DMS153 (cell line): Measurements from ENCODE around the gene GNS.
A peak's percentile ranks its signal among the peaks of the same experiment; 100 is the strongest.

Experiments
- DNase-seq: peaks from one replicate; lab custom pipeline; 2025; lab: John Stamatoyannopoulos, UW

The GNS gene

DNA sequence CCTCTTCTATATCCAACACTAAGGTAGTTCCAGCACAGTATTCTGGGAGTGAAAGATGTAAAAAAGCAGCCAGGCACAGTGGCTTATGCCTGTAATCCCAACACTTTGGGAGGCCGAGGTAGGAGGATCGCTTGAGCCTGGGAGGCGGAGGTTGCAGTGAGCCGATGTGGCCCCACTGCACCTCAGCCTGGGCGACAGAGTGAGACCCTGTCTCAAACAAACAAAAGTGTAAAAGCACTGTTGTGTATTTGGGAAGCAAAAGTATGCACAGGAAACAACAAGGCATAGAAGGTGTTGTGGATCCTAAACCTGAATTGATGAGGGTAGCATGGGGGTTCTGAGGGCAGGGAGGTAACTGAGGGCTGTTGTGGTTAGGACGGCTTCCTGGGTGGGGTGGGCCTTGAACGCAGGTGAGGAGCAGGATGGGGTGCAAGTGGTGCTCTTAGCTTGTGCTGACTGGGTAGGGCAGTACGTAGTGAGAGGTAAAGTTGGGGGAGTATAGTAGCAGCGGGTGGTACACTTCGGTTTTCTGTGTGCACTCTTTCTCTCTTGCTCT lies 84.8 kb downstream of the GNS start:
- no peak for DNase-seq

DNA sequence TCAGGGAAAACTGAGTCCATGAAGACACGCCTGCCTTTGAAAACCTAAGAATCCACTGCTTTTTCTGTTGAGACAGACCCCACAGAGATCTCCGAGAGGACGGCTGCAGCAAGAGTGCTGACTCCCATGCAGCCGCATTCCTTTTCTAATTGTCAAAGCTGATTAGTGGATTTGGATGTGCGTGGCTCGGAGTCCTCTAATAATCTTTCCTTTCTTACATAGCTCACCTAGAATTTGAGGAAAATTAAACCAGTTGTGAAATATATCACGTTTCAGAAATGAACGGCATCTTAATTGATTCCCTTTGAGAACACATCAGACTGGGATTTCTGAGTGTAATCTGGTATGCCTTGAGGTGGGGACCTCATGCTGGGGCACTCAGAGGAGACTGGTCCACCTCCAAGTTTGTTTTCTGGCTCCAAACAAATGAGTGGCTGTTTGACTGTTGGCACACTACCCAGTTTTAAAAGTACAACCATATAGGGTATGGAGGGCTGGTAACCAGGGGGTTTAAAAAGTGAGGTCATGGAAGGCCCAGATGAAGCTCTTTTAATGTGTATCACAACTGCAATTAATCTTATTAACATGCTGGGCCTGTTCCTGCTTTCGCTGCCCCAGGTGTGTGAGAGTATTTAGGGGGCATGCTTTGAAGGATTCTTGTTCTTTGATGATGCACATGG lies 85.6 kb downstream of the GNS start:
- peak; percentile 43 for DNase-seq

DNA sequence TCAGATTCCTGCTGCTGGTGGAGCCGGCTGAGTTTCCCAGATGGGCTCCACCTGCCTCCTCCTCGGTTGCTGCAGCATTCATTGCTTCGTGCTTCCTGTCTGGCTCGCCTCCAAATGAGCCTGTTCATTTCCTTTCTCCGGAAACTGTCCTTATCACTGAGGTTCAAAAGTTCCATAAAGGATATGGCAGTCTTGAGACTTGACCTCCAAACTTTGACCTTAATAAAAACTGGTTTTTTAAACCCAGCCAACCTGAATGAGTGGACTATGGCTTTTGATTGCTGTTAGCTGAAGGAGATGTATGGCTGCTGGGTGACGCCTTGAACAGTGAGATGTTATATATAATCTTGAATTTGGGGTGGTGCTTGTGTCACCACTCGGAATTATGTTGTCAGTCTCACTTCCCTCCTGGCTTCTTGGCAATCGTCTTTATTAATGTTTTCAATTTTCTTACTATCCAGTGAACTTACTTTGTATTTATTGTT lies 86.2 kb downstream of the GNS start:
- peak; percentile 88 for DNase-seq

DNA sequence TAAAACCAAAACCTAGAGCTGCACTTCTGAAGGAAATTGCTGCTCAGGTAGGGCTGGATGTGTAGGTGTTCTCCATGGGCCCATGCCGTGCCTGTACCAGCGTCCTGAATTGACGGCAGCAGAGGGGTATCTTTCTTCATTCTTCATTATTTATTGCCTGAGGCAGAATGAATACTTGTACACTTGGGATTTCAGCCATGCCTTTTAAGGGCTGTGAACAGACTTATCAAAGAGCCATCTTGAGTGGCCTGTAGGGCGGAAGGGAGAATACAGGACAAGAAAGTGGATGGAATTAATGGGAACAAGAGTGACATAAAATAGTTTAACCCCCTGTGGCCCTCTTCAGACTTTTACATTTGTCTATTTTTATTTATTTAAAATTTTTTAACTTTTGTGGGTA lies 87.5 kb downstream of the GNS start:
- no peak for DNase-seq

DNA sequence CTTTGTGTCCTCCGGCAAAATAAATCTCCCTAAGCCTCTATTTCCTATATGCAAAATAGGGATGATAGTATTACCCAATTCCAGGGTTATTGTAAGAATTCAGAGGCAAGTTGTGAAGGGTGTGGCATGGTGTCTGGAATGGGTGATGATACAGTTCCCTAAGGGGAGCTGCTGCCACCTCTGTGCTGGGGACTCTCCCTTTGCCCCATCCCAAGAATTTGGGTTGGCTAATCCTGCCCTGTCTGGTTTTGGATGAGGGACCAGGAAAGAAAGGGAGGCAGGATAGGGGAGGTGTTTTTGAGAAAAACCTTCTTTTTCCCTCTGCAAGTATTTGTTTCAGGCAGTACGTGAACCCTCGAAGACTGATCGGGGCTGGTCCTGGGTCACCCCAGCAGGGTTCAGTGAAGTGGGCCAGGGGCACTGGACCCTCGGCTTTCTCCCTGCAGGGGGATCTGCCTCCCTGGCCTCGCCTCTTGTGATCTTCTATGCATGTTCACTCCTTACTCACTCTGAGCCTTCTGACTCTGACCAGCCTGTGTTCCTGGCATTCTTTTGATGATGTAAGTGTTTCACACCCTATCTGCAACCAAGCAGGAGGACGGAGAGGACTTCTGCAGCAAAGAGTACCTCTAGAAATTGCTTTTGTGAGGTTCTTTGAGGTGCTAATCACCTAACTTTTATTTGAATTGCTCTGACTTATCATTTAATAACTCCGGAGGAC lies 88.1 kb downstream of the GNS start:
- DNase-seq = no peak

DNA sequence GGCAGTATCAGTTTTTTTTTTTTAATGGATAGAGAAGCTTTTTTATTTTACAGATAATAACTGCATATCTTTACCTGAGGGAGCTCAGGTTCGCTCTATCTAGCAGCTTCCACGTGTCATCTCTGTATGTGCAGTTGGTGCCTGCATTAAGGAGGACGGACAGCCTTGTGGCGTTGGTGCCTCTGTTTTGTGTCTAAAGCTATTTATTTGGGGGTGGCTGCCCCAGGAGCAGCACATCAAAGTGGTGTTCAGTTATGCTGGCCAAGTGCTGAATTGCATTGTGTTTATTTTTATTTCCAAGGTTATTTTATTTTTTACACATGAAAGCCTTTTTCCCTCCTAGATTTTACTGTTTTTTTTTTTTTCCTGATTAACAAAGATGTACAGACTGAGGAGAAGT lies 89.2 kb downstream of the GNS start:
- no peak for DNase-seq

DNA sequence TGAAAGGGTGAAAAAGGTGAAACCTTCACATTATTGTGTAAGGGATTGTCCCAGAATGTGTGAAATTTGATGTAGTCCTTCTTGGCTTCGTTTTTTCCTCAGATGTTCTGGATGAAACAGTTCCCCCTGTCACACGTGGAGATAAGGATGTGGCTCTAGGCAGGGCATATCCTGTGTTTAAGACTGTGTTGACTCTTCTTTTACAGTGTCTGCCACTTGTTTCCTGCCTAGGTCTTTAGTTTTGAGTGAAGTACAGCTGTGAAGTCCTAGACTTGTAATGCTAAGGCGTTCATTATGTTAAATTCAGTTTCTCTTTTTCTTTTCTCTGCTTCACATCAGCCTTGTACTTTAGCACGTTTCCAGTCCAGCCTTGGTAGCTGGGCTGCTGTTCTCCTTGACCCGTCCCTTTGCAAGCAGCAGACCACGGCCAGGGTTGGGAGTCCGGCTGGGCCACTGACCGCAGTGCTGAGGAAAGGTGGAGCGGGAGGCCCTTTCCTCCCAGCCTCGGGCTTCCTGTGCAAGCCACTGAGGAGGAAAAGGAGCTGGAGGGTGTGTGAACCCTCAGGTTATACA lies 89.8 kb downstream of the GNS start:
- peak; percentile 23 for DNase-seq

DNA sequence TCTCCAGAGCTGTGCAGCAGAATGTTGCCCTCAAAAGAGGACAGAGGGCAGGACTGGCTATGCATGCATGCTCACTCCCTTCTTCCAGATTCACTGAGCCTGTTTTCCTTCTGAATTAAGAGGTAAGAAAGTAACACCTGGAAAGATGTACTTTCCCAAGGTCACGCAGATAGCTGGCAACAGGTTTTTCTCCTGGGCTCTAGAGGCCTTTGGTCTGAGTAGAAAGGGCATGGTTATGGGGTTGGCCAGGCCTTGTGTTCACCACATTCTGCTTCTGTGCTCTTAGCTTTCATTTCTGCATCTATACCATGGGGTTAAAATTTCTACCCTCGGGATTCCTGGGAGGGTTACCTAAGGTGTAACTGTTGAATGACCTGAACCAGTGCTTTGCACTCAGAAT lies 91.4 kb downstream of the GNS start:
- no peak for DNase-seq

DNA sequence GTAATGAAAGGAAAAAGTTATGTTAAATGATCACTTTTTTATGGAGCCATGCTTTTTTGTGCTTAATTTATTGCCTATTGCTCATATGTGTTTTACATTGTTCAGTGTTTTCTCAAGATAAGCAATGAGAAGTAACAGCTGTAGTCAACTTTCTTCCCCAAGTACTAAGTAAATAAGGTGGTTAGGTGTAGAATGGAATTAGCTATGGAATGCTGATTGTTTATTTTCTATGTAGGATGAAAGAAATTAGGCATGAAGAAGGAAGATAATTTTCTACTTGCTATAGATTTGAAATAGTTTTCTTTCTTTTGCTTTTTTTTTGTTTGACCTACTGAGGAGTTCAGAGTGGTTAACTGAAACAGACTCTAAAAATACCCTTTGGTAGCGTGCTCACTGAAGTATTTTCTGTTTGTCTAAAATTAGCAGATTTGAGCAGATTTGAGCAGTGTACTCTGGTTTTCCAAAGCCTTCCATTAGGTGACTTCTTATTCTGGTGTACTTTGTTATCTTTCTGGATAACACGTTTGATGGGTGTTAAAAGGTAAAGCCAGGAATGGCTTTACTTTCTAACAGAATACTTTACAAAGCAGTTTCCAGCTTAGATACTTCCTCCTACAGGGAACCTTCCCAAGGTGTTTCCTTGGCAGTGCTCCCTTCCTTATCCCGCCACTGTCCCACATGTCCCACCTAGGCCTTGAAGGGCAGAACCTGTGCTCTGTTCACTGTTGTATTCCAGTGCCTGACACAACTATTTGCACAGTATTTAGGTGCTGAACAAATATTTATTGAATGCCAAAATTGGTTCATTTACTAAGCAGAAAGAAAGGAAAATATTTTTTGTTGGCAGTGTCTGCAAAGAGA lies 92.9 kb downstream of the GNS start:
- no peak for DNase-seq

DNA sequence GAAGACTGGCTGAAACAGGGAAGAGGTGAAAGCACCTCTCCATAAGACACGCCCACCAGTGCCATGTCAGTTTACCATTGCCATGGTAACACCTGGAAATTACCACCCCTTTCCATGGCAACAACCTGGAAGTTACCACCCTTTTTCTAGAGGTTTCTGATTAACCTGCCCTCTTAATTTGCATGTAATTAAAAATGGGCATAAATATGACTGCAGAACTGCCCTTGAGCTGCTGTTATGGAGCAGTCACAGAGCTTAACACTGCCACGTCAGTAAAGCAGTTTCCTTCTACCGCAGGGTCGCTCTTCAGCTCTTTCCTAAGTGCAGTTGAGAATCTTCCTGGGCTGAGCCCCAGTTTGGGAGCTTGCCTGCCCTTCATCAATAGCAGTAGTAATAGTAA lies 93.7 kb downstream of the GNS start:
- DNase-seq = no peak
